DOHH2 (cell line): ENCODE data around the gene TIGD1.

Experiments
- H3F3A ChIP-seq: fragments of 200-600 bp; sonication (generic), shearing (Covaris generic); 2 replicates; pipeline ENCODE4 v1.6.0; 2016; ENCODE audit warnings: antibody characterized with exemption, mild to moderate bottlenecking; ENCODE audit not compliant: control insufficient read depth, insufficient read depth
- H3K27ac ChIP-seq: fragments of 200-600 bp; sonication (generic); 2 replicates; pipeline ENCODE4 v1.5.1; 2014; ENCODE audit warnings: low read depth, mild to moderate bottlenecking, low read length, moderate library complexity
- H3K27me3 ChIP-seq: fragments of 200-600 bp; sonication (generic); 2 replicates; pipeline ENCODE4 v1.6.1; 2014; ENCODE audit warnings: mild to moderate bottlenecking, low read length, mixed read lengths; ENCODE audit not compliant: control insufficient read depth
- H3K36me3 ChIP-seq: fragments of 200-600 bp; sonication (generic); 2 replicates; pipeline ENCODE4 v1.6.1; 2014; ENCODE audit warnings: mild to moderate bottlenecking, low read length, moderate library complexity, mixed read lengths; ENCODE audit not compliant: control insufficient read depth
- H3K4me1 ChIP-seq: fragments of 200-600 bp; sonication (generic); 2 replicates; pipeline ENCODE4 v1.6.1; 2014; ENCODE audit warnings: mild to moderate bottlenecking, low read length, mixed read lengths; ENCODE audit not compliant: control insufficient read depth
- H3K4me2 ChIP-seq: fragments of 200-600 bp; sonication (generic); 2 replicates; pipeline ENCODE4 v1.6.0; 2014; ENCODE audit warnings: mild to moderate bottlenecking, low read length, moderate library complexity
- H3K4me3 ChIP-seq: fragments of 200-600 bp; sonication (generic); 2 replicates; pipeline ENCODE4 v1.5.1; 2014; ENCODE audit warnings: mild to moderate bottlenecking, low read length, mixed read lengths
- H3K79me2 ChIP-seq: fragments of 200-600 bp; sonication (generic); 2 replicates; pipeline ENCODE4 v1.6.1; 2014; ENCODE audit warnings: mild to moderate bottlenecking, low read length, mixed read lengths; ENCODE audit not compliant: control insufficient read depth
- H3K9me2 ChIP-seq: fragments of 200-600 bp; sonication (generic); replicated peaks from 2 replicates; pipeline ENCODE4 v1.6.1; 2014; ENCODE audit warnings: mild to moderate bottlenecking, low read length, mixed read lengths; ENCODE audit not compliant: control insufficient read depth
- H3K9me3 ChIP-seq: fragments of 200-600 bp; sonication (generic); 2 replicates; pipeline ENCODE4 v1.6.1; 2014; ENCODE audit warnings: antibody characterized with exemption, low read length, mixed read lengths; ENCODE audit not compliant: control insufficient read depth, insufficient read depth
- H4K20me1 ChIP-seq: fragments of 200-600 bp; sonication (generic); 2 replicates; pipeline ENCODE4 v1.6.0; 2014; ENCODE audit warnings: low read depth, mild to moderate bottlenecking, antibody characterized with exemption, low read length, moderate library complexity; ENCODE audit not compliant: control insufficient read depth, insufficient read depth
- EZH2phosphoT487 ChIP-seq: fragments of 200-600 bp; sonication (generic); IDR thresholded peaks from 2 replicates; pipeline ENCODE4 v1.6.1; 2017; ENCODE audit warnings: borderline replicate concordance, mild to moderate bottlenecking, antibody characterized with exemption, low read length, moderate library complexity, mixed read lengths
- TF ChIP-seq, protein P1 (sequence below): fragments of 200-600 bp; sonication (generic); IDR thresholded peaks from one replicate; pipeline ENCODE4 v1.5.1; 2014; ENCODE audit warnings: antibody characterized with exemption, mild to moderate bottlenecking, low read depth, low read length; ENCODE audit not compliant: poor library complexity, severe bottlenecking

TIGD1 gene

DNA sequence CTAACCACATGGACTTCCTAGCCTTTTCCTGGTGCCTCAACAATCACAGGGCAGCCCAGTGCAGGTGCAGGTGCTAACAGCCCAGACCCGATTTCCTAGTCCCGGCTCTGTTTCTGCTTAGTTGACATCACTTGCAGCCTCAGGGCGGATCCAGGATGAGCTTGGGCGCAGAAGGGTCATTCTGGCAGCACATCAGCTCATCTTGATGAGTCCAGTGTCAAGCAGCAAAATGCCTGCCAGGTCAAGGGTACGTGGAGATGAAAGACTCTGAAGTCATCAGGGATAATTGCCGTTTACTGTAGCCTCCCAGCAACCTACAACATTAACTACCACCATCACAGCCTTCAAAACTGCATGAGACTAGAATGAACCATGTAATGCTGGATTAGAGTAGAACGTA is 43.6 kb upstream of the TIGD1 start:
- TF ChIP-seq EZH2phosphoT487, result no peak
- TF ChIP-seq, protein P1, sequence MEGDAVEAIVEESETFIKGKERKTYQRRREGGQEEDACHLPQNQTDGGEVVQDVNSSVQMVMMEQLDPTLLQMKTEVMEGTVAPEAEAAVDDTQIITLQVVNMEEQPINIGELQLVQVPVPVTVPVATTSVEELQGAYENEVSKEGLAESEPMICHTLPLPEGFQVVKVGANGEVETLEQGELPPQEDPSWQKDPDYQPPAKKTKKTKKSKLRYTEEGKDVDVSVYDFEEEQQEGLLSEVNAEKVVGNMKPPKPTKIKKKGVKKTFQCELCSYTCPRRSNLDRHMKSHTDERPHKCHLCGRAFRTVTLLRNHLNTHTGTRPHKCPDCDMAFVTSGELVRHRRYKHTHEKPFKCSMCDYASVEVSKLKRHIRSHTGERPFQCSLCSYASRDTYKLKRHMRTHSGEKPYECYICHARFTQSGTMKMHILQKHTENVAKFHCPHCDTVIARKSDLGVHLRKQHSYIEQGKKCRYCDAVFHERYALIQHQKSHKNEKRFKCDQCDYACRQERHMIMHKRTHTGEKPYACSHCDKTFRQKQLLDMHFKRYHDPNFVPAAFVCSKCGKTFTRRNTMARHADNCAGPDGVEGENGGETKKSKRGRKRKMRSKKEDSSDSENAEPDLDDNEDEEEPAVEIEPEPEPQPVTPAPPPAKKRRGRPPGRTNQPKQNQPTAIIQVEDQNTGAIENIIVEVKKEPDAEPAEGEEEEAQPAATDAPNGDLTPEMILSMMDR, result no peak
- no peaks in the 10 kb centered on the region for H3K27me3 ChIP-seq
- no peak overlapping the region for H3K4me3 ChIP-seq
- H3K27ac ChIP-seq, result no peak overlapping the region
- H3K36me3 ChIP-seq, result no peaks in the 10 kb centered on the region
- no peaks in the 10 kb centered on the region for H3K9me3 ChIP-seq
- no peak overlapping the region for H3K4me2 ChIP-seq
- no peaks in the 10 kb centered on the region for H3K9me2 ChIP-seq
- H3K4me1 ChIP-seq, result no peaks in the 10 kb centered on the region
- no peaks in the 10 kb centered on the region for H3K79me2 ChIP-seq
- no peaks in the 10 kb centered on the region for H3F3A ChIP-seq
- H4K20me1 ChIP-seq, result no peaks in the 10 kb centered on the region

DNA sequence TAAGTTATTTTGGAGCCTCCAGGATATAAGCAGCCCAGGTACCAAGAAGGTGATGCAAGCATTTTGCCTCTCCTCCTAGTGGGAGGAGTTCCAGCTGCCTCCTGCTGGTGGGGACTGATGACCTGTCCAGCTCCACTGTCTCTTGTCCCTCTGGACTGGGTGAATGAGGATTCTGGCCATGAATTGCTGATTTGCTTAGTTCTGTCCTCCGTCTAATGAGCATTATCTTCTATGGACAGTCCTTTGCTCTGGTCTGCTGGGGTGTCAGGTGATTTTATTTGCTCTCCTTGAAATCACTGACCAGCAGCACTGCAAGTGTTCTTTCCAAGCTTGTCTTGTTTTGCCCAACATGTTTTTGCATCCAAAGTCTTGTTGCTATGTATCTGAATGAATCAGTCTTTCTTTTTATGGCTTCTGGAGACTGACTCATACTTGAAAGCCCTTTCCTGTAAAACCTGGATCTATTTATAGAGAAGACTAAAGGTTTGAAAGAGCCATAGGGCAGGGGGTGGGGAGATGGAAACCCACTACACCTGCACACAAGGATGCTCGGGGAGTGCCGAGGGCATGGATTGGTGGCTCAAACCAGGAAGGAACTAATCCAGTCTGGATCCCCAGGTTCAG is 42.5 kb upstream of the TIGD1 start:
- no peaks in the 10 kb centered on the region for H3K27me3 ChIP-seq
- no peak overlapping the region for H3K4me3 ChIP-seq
- no peaks in the 10 kb centered on the region for H3K9me3 ChIP-seq
- no peaks in the 10 kb centered on the region for H3K9me2 ChIP-seq
- no peaks in the 10 kb centered on the region for H3F3A ChIP-seq
- H3K4me1 ChIP-seq, result no peaks in the 10 kb centered on the region
- no peaks in the 10 kb centered on the region for H4K20me1 ChIP-seq
- no peaks in the 10 kb centered on the region for H3K36me3 ChIP-seq
- no peak overlapping the region for H3K27ac ChIP-seq
- TF ChIP-seq, protein P1, result no peak
- TF ChIP-seq EZH2phosphoT487, result no peak
- H3K4me2 ChIP-seq, result no peak overlapping the region
- no peaks in the 10 kb centered on the region for H3K79me2 ChIP-seq

DNA sequence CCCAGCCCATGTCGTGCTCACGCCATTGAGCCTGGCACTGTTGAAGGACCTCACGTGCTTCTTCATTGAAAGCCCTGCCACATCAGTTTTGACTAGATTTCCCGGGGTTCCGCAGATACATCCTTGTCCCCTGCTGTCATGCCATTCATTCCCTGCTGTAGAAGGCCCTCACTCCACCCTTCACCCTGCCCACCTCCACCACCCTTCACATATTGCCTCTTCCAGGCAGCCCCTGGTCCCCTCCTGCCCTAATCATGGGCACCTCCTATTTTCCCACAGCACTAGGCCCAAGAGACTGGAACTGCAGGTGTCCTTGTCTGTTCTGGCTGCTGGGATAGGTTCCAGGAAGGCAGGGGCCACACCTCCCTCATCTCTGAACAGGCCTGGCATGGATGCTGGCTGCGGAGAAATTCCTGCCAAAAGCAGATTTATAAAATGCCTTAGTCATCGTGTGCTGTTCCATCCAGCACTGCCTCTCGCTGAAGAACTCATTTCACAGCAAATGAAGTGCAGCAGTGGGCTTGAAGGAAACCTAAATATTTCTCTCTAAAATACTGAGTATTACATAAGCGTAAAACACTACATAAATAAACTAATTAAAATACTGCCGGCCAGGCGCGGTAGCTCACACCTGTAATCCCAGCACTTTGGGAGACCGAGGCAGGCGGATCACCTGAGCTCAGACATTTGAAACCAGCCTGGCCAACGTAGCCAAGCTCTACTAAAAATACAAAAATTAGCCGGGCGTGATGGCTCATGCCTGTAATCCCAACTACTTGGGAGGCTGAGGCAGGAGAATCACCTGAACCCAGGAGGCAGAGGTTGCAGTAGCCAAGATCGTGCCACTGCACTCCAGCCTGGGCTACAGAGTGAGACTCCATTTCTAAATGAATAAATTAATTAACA is 38.6 kb upstream of the TIGD1 start:
- Histone ChIP-seq H3K4me2 (no peak overlapping the region), H3K9me2 (no peaks in the 10 kb centered on the region), H3K4me1 (no peaks in the 10 kb centered on the region), H3K36me3 (no peaks in the 10 kb centered on the region), H3K9me3 (no peaks in the 10 kb centered on the region), H3K79me2 (no peaks in the 10 kb centered on the region), H3K27ac (no peak overlapping the region), H3K4me3 (no peak overlapping the region), H3F3A (no peaks in the 10 kb centered on the region), H3K27me3 (no peaks in the 10 kb centered on the region), H4K20me1 (no peaks in the 10 kb centered on the region)
- TF ChIP-seq EZH2phosphoT487, result no peak
- TF ChIP-seq, protein P1, result no peak
